ENCODE measurements around the gene WBP1L.
"Not testable (repeated sequence)": the region's sequence is repeated elsewhere in the genome, so short reads cannot be mapped to it uniquely, and the experiment has no call there.

Gene WBP1L

DNA sequence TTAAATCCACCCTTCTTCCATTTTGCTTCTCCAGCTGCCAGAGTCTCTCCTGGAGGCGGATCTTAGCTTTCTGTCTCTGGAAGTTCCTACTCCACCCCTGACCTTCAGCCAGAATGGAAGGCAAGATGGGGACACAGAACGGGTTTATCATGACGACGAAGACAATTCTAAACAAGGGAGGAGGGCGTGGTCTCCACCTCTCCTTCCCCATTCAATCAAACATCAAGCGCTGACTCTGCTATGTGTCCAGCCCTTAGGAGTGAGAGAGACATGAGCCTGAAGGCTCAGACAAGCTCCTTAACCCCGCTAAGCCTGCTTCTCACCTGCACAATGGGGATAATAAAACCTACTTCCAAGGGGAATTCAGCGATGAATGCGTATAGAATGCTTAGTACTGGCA lies 90.4 kb downstream of the WBP1L start:
- H4K12ac ChIP-seq (ENCODE audit: low read depth, low read length), result no peak overlapping the region
- no peaks in the 10 kb centered on the region for H3K36me3 ChIP-seq (ENCODE audit: control insufficient read depth in 1 of 2, insufficient read depth in 2 of 2, low read length in 2 of 2)
- peak in 1 of 2 donors; percentile 9 for DNase-seq
- H3K23ac ChIP-seq (ENCODE audit: low read length), result no peak overlapping the region
- no peak overlapping the region for H2BK120ac ChIP-seq (ENCODE audit: insufficient read depth, low read length, poor library complexity)
- H2AK5ac ChIP-seq (ENCODE audit: low read length), result no peak overlapping the region
- H3K27ac ChIP-seq (ENCODE audit: low read depth, low read length), result no peak overlapping the region
- H2BK12ac ChIP-seq (ENCODE audit: low read length), result no peak overlapping the region
- no peaks in the 10 kb centered on the region for H3K27me3 ChIP-seq (ENCODE audit: insufficient read depth, low read length)
- H3K9ac ChIP-seq (ENCODE audit: low read length), result no peak overlapping the region
- no peak overlapping the region for H2BK5ac ChIP-seq (ENCODE audit: low read depth, low read length, poor library complexity)
- H3K14ac ChIP-seq (ENCODE audit: low read length), result no peak overlapping the region
- peaks cover 12% of the 10 kb centered on the region for H3K9me3 ChIP-seq (ENCODE audit: insufficient read depth, low read depth, low read length)
- no peak overlapping the region for H4K8ac ChIP-seq (ENCODE audit: low read depth, low read length)
- WGBS (ENCODE audit: extremely low coverage, insufficient coverage, insufficient read length), result no CpG with 5 or more reads among the region's 9 CpGs
- peaks cover 0 to 3% of the 10 kb centered on the region in 2 experiments for H3K4me1 ChIP-seq (ENCODE audit: control insufficient read depth in 1 of 2, insufficient read depth in 2 of 2, low read length in 2 of 2)
- peaks cover 3% of the 10 kb centered on the region for H3K79me1 ChIP-seq (ENCODE audit: low read length)
- no peak overlapping the region for H3K18ac ChIP-seq (ENCODE audit: low read length)
- no peaks in the 10 kb centered on the region for H3K79me2 ChIP-seq (ENCODE audit: control insufficient read depth, insufficient read depth, low read length, poor library complexity)
- H3K4me3 ChIP-seq (ENCODE audit: low read depth, low read length), result no peak overlapping the region
- H4K91ac ChIP-seq (ENCODE audit: low read depth, low read length), result peak overlapping the region; percentile 1
- H2AFZ ChIP-seq (ENCODE audit: insufficient read depth, low read length, poor library complexity), result no peak overlapping the region
- no peak overlapping the region for H3K4me2 ChIP-seq (ENCODE audit: low read length)
- no peak overlapping the region for H3K4ac ChIP-seq (ENCODE audit: low read depth, low read length)

DNA sequence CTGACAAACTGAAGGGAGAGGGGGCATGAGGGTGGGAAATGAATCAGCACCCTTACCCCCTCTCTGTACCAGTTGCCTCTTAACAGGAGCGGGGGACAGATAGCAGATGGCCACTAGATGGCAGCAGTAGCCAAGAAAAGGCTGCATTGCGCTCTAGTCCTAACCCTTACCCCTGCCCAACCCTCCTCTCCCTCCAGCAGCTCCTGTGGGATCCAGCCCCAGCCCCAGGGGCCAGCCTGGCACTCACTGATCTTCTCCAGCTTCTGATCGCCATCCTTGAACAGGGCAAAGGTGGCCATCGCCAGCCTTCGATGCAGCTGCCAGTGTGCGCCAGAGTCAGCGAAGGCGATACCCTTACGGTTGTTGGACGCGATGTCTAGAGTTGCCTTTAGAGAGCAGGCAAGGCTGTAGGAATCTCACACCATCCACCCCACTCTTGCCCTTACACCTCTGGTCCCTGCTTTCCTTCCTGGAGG lies 91.3 kb downstream of the WBP1L start:
- Histone ChIP-seq H2BK12ac (ENCODE audit: low read length) (peak overlapping the region; percentile 25), H2BK5ac (ENCODE audit: low read depth, low read length, poor library complexity) (no peak overlapping the region), H3K79me2 (ENCODE audit: control insufficient read depth, insufficient read depth, low read length, poor library complexity) (no peaks in the 10 kb centered on the region), H3K23ac (ENCODE audit: low read length) (no peak overlapping the region), H2BK120ac (ENCODE audit: insufficient read depth, low read length, poor library complexity) (no peak overlapping the region), H3K79me1 (ENCODE audit: low read length) (peaks cover 3% of the 10 kb centered on the region), H3K27me3 (ENCODE audit: insufficient read depth, low read length) (no peaks in the 10 kb centered on the region), H4K91ac (ENCODE audit: low read depth, low read length) (peak overlapping the region; percentile 23), H3K9me3 (ENCODE audit: insufficient read depth, low read depth, low read length) (peaks cover 12% of the 10 kb centered on the region), H2AFZ (ENCODE audit: insufficient read depth, low read length, poor library complexity) (no peak overlapping the region), H3K4me2 (ENCODE audit: low read length) (no peak overlapping the region), H3K9ac (ENCODE audit: low read length) (no peak overlapping the region), H3K36me3 (ENCODE audit: control insufficient read depth in 1 of 2, insufficient read depth in 2 of 2, low read length in 2 of 2) (no peaks in the 10 kb centered on the region), H3K27ac (ENCODE audit: low read depth, low read length) (no peak overlapping the region), H3K4ac (ENCODE audit: low read depth, low read length) (no peak overlapping the region), H3K14ac (ENCODE audit: low read length) (no peak overlapping the region), H4K12ac (ENCODE audit: low read depth, low read length) (no peak overlapping the region), H4K8ac (ENCODE audit: low read depth, low read length) (no peak overlapping the region), H3K18ac (ENCODE audit: low read length) (no peak overlapping the region), H3K4me3 (ENCODE audit: low read depth, low read length) (no peak overlapping the region), H2AK5ac (ENCODE audit: low read length) (no peak overlapping the region), H3K4me1 (ENCODE audit: control insufficient read depth in 1 of 2, insufficient read depth in 2 of 2, low read length in 2 of 2) (peaks cover 0 to 3% of the 10 kb centered on the region in 2 experiments)
- peak; percentile 73 to 89 for DNase-seq
- WGBS (ENCODE audit: extremely low coverage, insufficient coverage, insufficient read length), result no CpG with 5 or more reads among the region's 11 CpGs

DNA sequence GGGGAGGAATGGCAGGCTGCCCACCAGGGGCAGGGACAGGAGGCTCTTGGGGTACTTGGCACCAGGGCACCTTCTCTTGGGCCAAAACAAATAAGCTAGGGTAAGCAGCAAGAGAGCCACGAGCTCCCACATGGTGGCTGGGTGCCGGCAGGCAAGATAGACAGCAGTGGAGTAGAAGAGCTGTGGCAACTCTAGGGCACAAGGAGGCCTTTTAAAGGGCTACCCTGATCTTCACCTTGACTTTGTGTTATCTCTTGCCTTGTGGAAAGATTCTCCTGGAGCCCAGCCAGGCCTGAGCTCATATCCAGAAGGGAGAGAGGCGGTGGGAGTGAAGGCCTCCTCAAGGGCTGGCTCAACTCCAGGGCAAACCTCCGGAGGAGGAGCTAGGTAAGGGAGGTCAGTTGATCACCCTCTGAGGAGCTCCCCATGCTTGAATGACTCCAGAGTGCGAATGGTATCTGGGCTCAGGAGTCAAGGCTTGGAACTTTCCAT lies 93.5 kb downstream of the WBP1L start, which contains the start of gene CYP17A1:
TSS of gene CYP17A1 (minus strand) at position 184 of the 492 bp plus-strand sequence. CDS start at position 132, 52 bp downstream.
- Histone ChIP-seq H3K4ac (ENCODE audit: low read depth, low read length) (no peak within 1 kb of the TSS), H3K27me3 (ENCODE audit: insufficient read depth, low read length) (no peaks in the 10 kb centered on the region), H4K8ac (ENCODE audit: low read depth, low read length) (no peak within 1 kb of the TSS), H3K27ac (ENCODE audit: low read depth, low read length) (no peak within 1 kb of the TSS), H2BK12ac (ENCODE audit: low read length) (no peak within 1 kb of the TSS), H3K14ac (ENCODE audit: low read length) (no peak within 1 kb of the TSS), H2AK5ac (ENCODE audit: low read length) (no peak within 1 kb of the TSS), H2BK120ac (ENCODE audit: insufficient read depth, low read length, poor library complexity) (no peak within 1 kb of the TSS), H3K23ac (ENCODE audit: low read length) (no peak within 1 kb of the TSS), H3K9ac (ENCODE audit: low read length) (no peak within 1 kb of the TSS), H3K9me3 (ENCODE audit: insufficient read depth, low read depth, low read length) (peaks cover 10% of the 10 kb centered on the region), H3K4me2 (ENCODE audit: low read length) (no peak within 1 kb of the TSS), H3K18ac (ENCODE audit: low read length) (no peak within 1 kb of the TSS), H4K91ac (ENCODE audit: low read depth, low read length) (no peak within 1 kb of the TSS), H2AFZ (ENCODE audit: insufficient read depth, low read length, poor library complexity) (no peak within 1 kb of the TSS), H3K79me1 (ENCODE audit: low read length) (peaks cover 3% of the 10 kb centered on the region), H4K12ac (ENCODE audit: low read depth, low read length) (no peak within 1 kb of the TSS), H3K4me3 (ENCODE audit: low read depth, low read length) (no peak within 1 kb of the TSS), H2BK5ac (ENCODE audit: low read depth, low read length, poor library complexity) (no peak within 1 kb of the TSS), H3K36me3 (ENCODE audit: control insufficient read depth in 1 of 2, insufficient read depth in 2 of 2, low read length in 2 of 2) (no peaks in the 10 kb centered on the region), H3K79me2 (ENCODE audit: control insufficient read depth, insufficient read depth, low read length, poor library complexity) (no peaks in the 10 kb centered on the region), H3K4me1 (ENCODE audit: control insufficient read depth in 1 of 2, insufficient read depth in 2 of 2, low read length in 2 of 2) (peaks cover 0 to 3% of the 10 kb centered on the region in 2 experiments)
- no peak for DNase-seq
- WGBS (ENCODE audit: extremely low coverage, insufficient coverage, insufficient read length), result no CpG with 5 or more reads among the region's 5 CpGs

DNA sequence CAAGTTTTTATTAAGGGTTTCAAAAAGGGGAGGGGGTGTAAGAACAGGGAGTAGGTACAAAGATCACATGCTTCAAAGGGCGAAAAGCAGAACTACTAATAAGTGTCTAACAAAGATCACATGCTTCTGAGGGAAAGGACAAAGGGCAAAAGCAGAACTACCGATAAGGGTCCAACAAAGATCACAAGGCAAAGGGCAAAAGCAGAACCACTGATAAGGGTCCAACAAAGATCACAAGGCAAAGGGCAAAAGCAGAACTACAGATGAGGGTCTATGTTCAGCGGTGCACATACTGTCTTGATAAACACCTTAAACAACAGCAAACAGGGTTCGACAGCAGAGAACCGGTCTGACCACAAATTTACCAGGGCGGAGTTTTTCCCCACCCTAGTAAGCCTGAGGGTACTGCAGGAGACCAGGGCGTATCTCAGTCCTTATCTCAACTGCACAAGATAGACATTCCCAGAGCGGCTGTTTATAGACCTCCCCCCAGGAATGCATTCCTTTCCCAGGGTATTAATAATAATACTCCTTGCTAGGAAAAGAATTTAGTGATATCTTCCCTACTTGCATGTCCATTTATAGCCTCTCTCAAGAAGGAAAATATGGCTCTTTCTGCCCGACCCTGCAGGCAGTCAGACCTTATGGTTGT lies 94.7 kb downstream of the WBP1L start:
- not testable (repeated sequence) for H2BK5ac ChIP-seq (ENCODE audit: low read depth, low read length, poor library complexity); H3K4me2 ChIP-seq (ENCODE audit: low read length); H3K27me3 ChIP-seq (ENCODE audit: insufficient read depth, low read length); H3K36me3 ChIP-seq (ENCODE audit: control insufficient read depth in 1 of 2, insufficient read depth in 2 of 2, low read length in 2 of 2); H3K4me3 ChIP-seq (ENCODE audit: low read depth, low read length); H2BK12ac ChIP-seq (ENCODE audit: low read length); H3K79me1 ChIP-seq (ENCODE audit: low read length); H3K18ac ChIP-seq (ENCODE audit: low read length); H3K27ac ChIP-seq (ENCODE audit: low read depth, low read length); H4K12ac ChIP-seq (ENCODE audit: low read depth, low read length); H3K4ac ChIP-seq (ENCODE audit: low read depth, low read length); DNase-seq; H4K91ac ChIP-seq (ENCODE audit: low read depth, low read length); H2AK5ac ChIP-seq (ENCODE audit: low read length); H4K8ac ChIP-seq (ENCODE audit: low read depth, low read length); H3K9ac ChIP-seq (ENCODE audit: low read length); H3K14ac ChIP-seq (ENCODE audit: low read length); H3K23ac ChIP-seq (ENCODE audit: low read length); H2BK120ac ChIP-seq (ENCODE audit: insufficient read depth, low read length, poor library complexity); H3K79me2 ChIP-seq (ENCODE audit: control insufficient read depth, insufficient read depth, low read length, poor library complexity); H2AFZ ChIP-seq (ENCODE audit: insufficient read depth, low read length, poor library complexity); H3K4me1 ChIP-seq (ENCODE audit: control insufficient read depth in 1 of 2, insufficient read depth in 2 of 2, low read length in 2 of 2)
- H3K9me3 ChIP-seq (ENCODE audit: insufficient read depth, low read depth, low read length), result peaks cover 10% of the 10 kb centered on the region
- WGBS (ENCODE audit: extremely low coverage, insufficient coverage, insufficient read length), result no CpG with 5 or more reads among the region's 9 CpGs
